ENCODE results near the gene STAB1.

STAB1 gene

DNA sequence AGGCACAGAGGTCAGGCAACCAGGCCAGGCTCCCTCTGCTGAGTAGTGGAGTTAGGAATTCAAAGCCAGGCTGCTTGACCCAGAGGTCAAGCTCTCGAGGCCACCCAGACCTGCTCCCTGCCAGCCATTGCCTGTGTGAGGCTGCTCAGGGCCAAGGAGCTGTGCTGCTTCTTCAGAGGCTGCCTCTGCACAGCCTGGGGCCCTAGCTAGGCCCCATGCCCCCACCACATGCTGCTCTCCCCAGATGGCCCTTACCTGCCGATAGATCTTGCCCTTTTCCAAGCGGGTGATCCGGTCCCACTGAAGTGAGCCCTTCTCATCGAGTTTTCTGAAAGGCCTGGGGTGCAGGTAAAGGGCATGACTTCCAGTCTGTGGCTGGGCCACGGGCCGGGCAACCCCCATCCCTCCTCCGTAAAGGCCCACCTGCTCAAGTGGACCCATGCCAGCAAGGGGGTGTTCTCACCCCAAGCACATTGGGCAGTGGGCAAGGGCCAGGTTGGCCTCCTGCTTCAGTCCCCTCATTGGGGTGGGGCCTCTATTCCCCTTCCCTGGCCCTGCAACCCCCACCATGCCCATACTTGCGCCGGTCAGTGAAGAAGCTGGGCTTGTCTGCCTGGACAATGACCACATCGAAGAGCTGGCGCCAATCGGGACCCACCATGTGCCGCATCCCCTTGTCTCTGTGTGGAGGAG, 32.0 kb downstream of the STAB1 start:
- TF ChIP-seq EZH2 (IDR thresholded peaks at IDR 0.05; ENCODE audit: borderline replicate concordance, low read depth, low read length, severe bottlenecking): no peak
- TF ChIP-seq, protein P1, sequence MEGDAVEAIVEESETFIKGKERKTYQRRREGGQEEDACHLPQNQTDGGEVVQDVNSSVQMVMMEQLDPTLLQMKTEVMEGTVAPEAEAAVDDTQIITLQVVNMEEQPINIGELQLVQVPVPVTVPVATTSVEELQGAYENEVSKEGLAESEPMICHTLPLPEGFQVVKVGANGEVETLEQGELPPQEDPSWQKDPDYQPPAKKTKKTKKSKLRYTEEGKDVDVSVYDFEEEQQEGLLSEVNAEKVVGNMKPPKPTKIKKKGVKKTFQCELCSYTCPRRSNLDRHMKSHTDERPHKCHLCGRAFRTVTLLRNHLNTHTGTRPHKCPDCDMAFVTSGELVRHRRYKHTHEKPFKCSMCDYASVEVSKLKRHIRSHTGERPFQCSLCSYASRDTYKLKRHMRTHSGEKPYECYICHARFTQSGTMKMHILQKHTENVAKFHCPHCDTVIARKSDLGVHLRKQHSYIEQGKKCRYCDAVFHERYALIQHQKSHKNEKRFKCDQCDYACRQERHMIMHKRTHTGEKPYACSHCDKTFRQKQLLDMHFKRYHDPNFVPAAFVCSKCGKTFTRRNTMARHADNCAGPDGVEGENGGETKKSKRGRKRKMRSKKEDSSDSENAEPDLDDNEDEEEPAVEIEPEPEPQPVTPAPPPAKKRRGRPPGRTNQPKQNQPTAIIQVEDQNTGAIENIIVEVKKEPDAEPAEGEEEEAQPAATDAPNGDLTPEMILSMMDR (IDR thresholded peaks at IDR 0.05; ENCODE audit: borderline replicate concordance, extremely low read depth, low read length, poor library complexity, severe bottlenecking): no peak
- no peaks in the 10 kb centered on the region for H3K27me3 ChIP-seq (ENCODE audit: insufficient read depth, low read length, poor library complexity)
- DNase-seq (no peak), ATAC-seq (ENCODE audit: insufficient read depth, low read depth) (no peak)
- H2AFZ ChIP-seq (ENCODE audit: low read depth, low read length): no peak overlapping the region
- H3K36me3 ChIP-seq (ENCODE audit: insufficient read depth, low read length): no peaks in the 10 kb centered on the region
- no peak overlapping the region for H3K9ac ChIP-seq (ENCODE audit: low read depth, low read length)
- no peaks in the 10 kb centered on the region for H3K79me2 ChIP-seq (ENCODE audit: insufficient read depth, low read length)
- H3K4me3 ChIP-seq (ENCODE audit: low read depth in 1 of 2, low read length in 2 of 2): no peak overlapping the region
- no peak overlapping the region for H3K27ac ChIP-seq (ENCODE audit: low read length)
- H3K9me3 ChIP-seq (ENCODE audit: insufficient read depth, low read length, severe bottlenecking): no peaks in the 10 kb centered on the region
- H3K4me1 ChIP-seq (ENCODE audit: insufficient read depth, low read length): no peaks in the 10 kb centered on the region
- H3K4me2 ChIP-seq (ENCODE audit: insufficient read depth, low read length): no peak overlapping the region
- no peaks in the 10 kb centered on the region for H4K20me1 ChIP-seq (ENCODE audit: insufficient read depth, low read length)

DNA sequence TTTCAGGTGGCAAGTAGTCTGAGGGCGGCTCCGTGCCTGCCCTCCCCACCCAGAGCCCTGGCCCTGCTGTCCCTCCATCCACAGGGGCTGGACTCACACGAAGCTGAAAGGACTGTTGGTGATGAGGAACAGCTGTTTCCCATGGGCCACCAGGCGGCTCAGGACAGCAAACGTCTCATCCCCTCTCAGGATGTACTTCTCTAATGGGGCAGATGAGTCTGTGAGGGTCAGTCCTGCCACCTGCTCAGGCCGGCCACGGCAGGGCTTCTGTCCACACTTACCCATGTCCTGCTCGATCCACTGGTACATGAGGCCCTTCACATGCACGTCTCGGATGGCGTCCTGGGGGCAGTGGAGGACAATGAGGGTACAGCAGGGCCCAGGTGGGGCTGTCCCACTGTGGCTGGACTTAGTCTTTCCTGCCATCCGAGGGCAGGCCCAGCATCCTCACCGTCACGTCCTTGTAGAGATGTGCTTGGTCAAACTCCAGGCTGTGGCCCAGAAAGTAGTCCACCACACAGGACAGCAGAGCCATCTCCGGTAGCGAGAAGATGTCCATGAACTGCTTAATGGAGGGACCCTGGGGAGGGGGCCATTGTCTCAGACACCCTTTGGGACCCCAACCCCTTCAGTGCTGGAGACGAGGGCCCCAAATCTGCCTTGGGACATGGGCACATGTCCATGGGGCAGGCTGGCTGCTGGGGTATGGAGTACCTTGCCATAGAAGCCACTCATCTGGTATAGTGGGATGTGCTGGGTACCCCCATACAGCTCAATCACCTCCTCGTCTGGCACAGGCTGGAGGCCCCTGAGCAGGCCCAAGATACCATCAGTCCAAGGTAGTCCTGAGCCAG, 32.8 kb downstream of the STAB1 start:
- TF ChIP-seq, protein P1 (IDR thresholded peaks at IDR 0.05; ENCODE audit: borderline replicate concordance, extremely low read depth, low read length, poor library complexity, severe bottlenecking): no peak
- TF ChIP-seq EZH2 (IDR thresholded peaks at IDR 0.05; ENCODE audit: borderline replicate concordance, low read depth, low read length, severe bottlenecking): no peak
- H3K4me2 ChIP-seq (ENCODE audit: insufficient read depth, low read length): no peak overlapping the region
- no peak overlapping the region for H2AFZ ChIP-seq (ENCODE audit: low read depth, low read length)
- H4K20me1 ChIP-seq (ENCODE audit: insufficient read depth, low read length): no peaks in the 10 kb centered on the region
- no peak overlapping the region for H3K4me3 ChIP-seq (ENCODE audit: low read depth in 1 of 2, low read length in 2 of 2)
- no peaks in the 10 kb centered on the region for H3K79me2 ChIP-seq (ENCODE audit: insufficient read depth, low read length)
- ATAC-seq (ENCODE audit: insufficient read depth, low read depth): no peak
- H3K36me3 ChIP-seq (ENCODE audit: insufficient read depth, low read length): no peaks in the 10 kb centered on the region
- no peak for DNase-seq
- no peaks in the 10 kb centered on the region for H3K4me1 ChIP-seq (ENCODE audit: insufficient read depth, low read length)
- H3K27ac ChIP-seq (ENCODE audit: low read length): no peak overlapping the region
- no peaks in the 10 kb centered on the region for H3K9me3 ChIP-seq (ENCODE audit: insufficient read depth, low read length, severe bottlenecking)
- no peak overlapping the region for H3K9ac ChIP-seq (ENCODE audit: low read depth, low read length)
- H3K27me3 ChIP-seq (ENCODE audit: insufficient read depth, low read length, poor library complexity): no peaks in the 10 kb centered on the region

DNA sequence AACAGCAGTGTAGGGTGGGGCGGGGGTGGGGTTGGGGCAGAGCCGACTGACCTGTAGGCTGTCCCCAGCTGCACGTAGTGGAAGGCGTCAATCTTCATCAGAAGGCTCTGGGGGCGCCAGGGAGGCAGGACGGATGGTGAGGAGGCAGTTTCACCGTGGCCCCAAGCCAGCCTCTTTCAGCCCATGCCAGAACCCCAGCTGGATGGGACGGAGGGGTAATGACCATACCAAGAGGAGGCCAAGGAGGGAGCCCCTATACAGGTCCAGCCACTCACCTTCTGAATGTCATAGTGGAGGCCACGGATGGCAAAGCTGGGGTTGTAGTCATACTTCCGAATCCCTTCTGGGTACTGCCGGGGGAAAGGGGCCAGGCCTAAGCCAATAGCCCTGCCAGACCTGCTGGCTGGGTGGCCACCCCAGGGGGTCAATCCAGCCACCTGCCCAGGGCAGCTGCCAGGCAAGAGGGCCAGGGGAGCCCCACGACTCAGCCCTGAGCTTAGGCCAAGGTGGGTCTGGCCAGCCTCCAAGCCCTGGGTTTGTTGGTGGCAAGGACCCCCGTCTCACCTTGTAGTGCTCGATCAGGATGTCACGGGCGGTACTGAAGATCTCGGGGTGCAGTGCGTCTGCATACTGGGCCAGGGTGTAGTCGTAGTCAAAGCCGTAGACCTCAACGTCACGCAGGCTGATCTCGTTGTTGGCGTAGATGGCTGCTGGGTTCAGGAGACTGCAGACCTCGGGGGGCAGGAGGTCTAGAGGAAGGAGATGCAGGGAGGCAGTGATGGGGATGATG, 33.6 kb downstream of the STAB1 start:
- DNase-seq: no peak
- no peaks in the 10 kb centered on the region for H3K79me2 ChIP-seq (ENCODE audit: insufficient read depth, low read length)
- no peak overlapping the region for H3K4me2 ChIP-seq (ENCODE audit: insufficient read depth, low read length)
- H3K27me3 ChIP-seq (ENCODE audit: insufficient read depth, low read length, poor library complexity): no peaks in the 10 kb centered on the region
- no peak for ATAC-seq (ENCODE audit: insufficient read depth, low read depth)
- H3K9ac ChIP-seq (ENCODE audit: low read depth, low read length): no peak overlapping the region
- no peaks in the 10 kb centered on the region for H3K4me1 ChIP-seq (ENCODE audit: insufficient read depth, low read length)
- no peak overlapping the region for H3K4me3 ChIP-seq (ENCODE audit: low read depth in 1 of 2, low read length in 2 of 2)
- no peaks in the 10 kb centered on the region for H3K9me3 ChIP-seq (ENCODE audit: insufficient read depth, low read length, severe bottlenecking)
- no peak for TF ChIP-seq EZH2 (IDR thresholded peaks at IDR 0.05; ENCODE audit: borderline replicate concordance, low read depth, low read length, severe bottlenecking)
- TF ChIP-seq, protein P1 (IDR thresholded peaks at IDR 0.05; ENCODE audit: borderline replicate concordance, extremely low read depth, low read length, poor library complexity, severe bottlenecking): no peak
- no peaks in the 10 kb centered on the region for H4K20me1 ChIP-seq (ENCODE audit: insufficient read depth, low read length)
- H2AFZ ChIP-seq (ENCODE audit: low read depth, low read length): no peak overlapping the region
- no peak overlapping the region for H3K27ac ChIP-seq (ENCODE audit: low read length)
- no peaks in the 10 kb centered on the region for H3K36me3 ChIP-seq (ENCODE audit: insufficient read depth, low read length)
